Endodermal cell (in vitro differentiated cells): ENCODE results near the gene CEP295NL. TPM values are rescaled to one million over a fixed set of nuclear protein-coding genes. Genes with fewer than 3 reads are reported as not detected.
"Not testable (repeated sequence)": the region's sequence is repeated elsewhere in the genome, so short reads cannot be mapped to it uniquely, and the experiment has no call there.

Source experiments
- DNase-seq: peaks from one replicate; pipeline ENCODE4 v3.0.0-alpha.2; 2017
- H3K27ac ChIP-seq: 2 replicates; pipeline ENCODE4 v1.5.1; 2013; ENCODE audit warnings: mild to moderate bottlenecking, low read depth, low read length, moderate library complexity
- H3K27me3 ChIP-seq: 2 replicates; pipeline ENCODE4 v1.6.1; 2013; ENCODE audit warnings: mild to moderate bottlenecking, low read length, moderate library complexity; ENCODE audit not compliant: insufficient read depth, control insufficient read depth, poor library complexity, severe bottlenecking
- H3K36me3 ChIP-seq: 2 replicates; pipeline ENCODE4 v1.7.0; 2013; ENCODE audit warnings: mild to moderate bottlenecking, low read length, moderate library complexity; ENCODE audit not compliant: control insufficient read depth, insufficient read depth
- H3K4me1 ChIP-seq: one replicate; pipeline ENCODE4 v1.7.0; 2013; ENCODE audit warnings: low read length; ENCODE audit not compliant: control insufficient read depth, insufficient read depth
- H3K4me3 ChIP-seq: 2 replicates; pipeline ENCODE4 v1.5.1; 2013; ENCODE audit warnings: mild to moderate bottlenecking, low read length, moderate library complexity
- H3K9ac ChIP-seq: 2 replicates; pipeline ENCODE4 v1.6.1; 2013; ENCODE audit warnings: mild to moderate bottlenecking, low read length, moderate library complexity; ENCODE audit not compliant: poor library complexity, severe bottlenecking; ENCODE audit errors: extremely low read depth
- H3K9me3 ChIP-seq: 2 replicates; pipeline ENCODE4 v1.6.1; 2013; ENCODE audit warnings: mild to moderate bottlenecking, low read length, moderate library complexity; ENCODE audit not compliant: control insufficient read depth
- H3K27ac Mint-ChIP-seq: 2 replicates; pipeline ENCODE4 v1.8.0; 2020; ENCODE audit warnings: mixed read lengths
- H3K27me3 Mint-ChIP-seq: 2 replicates; pipeline ENCODE4 v1.8.0; 2021; ENCODE audit warnings: mild to moderate bottlenecking, mixed read lengths; ENCODE audit not compliant: insufficient read depth
- H3K36me3 Mint-ChIP-seq: 2 replicates; pipeline ENCODE4 v1.8.0; 2020; ENCODE audit warnings: low read depth, mixed read lengths
- H3K4me1 Mint-ChIP-seq: 2 replicates; pipeline ENCODE4 v1.8.0; 2020; ENCODE audit warnings: mixed read lengths
- H3K4me3 Mint-ChIP-seq: 2 replicates; pipeline ENCODE4 v1.8.0; 2020; ENCODE audit warnings: mild to moderate bottlenecking, moderate library complexity, mixed read lengths
- H3K9me3 Mint-ChIP-seq: 2 replicates; pipeline ENCODE4 v1.8.0; 2020; ENCODE audit warnings: mild to moderate bottlenecking, mixed read lengths
- WGBS, 2 experiments: methylation state at CpG; one replicate each; pipeline versions ENCODE4 v1.1.5 to v1.1.7; 2013; ENCODE audit warnings: missing lambda C conversion rate in 2 of 2, mixed read lengths in 1 of 2; ENCODE audit not compliant: insufficient coverage in 1 of 2, insufficient read length in 1 of 2; 5-methylcytosine and 5-hydroxymethylcytosine counted together
- total RNA-seq, 2 donors: library from RNA; stranded (reverse); fragmentation: NEBNext Ultra II Directional in 1 of 2; extraction: Animal tissue kit (Norgen Biotek cat#: 25700) in 1 of 2; gene quantifications; 2 replicates in 1 of 2; 3 replicates in 1 of 2; pipeline ENCODE4 v1.2.1, GENCODE V29; 2021
- TF ChIP-seq, protein P1 (sequence below): fragments of 200-600 bp; sonication (generic); conservative IDR thresholded peaks from 2 replicates; pipeline ENCODE4 v1.5.0; 2021; ENCODE audit warnings: antibody characterized with exemption, mild to moderate bottlenecking

CEP295NL gene
- total RNA-seq, 2 donors from 2014 or later: 0.97 to 2.2 TPM

DNA sequence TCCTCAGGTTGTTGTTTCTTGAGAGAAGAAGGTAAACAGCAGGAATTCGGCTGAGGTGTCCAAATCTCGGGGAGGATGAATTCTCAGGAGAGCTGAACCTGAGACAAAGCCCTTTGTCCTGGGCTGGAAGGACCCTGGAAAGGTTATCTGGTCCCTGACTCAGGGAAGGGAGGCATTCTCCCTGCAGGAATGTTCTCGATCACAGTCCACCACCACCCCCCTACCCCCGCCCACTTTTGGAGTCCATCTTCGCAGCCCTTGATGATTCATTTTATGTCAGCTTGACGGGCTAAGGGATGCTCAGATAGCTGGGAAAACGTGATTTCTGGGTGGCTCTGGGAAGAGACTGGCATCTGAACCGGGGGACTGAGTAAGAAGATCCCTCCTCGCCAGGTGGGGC is 1.4 kb upstream of the CEP295NL start:
- Histone ChIP-seq H3K4me1 (no peaks in the 10 kb centered on the region), H3K36me3 (no peaks in the 10 kb centered on the region), H3K4me3 (no peak overlapping the region), H3K9me3 (no peaks in the 10 kb centered on the region), H3K9ac (no peak overlapping the region), H3K27me3 (no peaks in the 10 kb centered on the region), H3K27ac (no peak overlapping the region)
- Mint-ChIP-seq H3K4me1 (peaks cover 8% of the 10 kb centered on the region), H3K27me3 (no peaks in the 10 kb centered on the region), H3K4me3 (no peak overlapping the region), H3K27ac (no peak overlapping the region), H3K9me3 (no peaks in the 10 kb centered on the region), H3K36me3 (peaks cover 8% of the 10 kb centered on the region)
- no peak for DNase-seq
- WGBS, 2 experiments: 87 to 88% methylated on average over 5 to 9 of the region's 9 CpGs
- TF ChIP-seq, protein P1, sequence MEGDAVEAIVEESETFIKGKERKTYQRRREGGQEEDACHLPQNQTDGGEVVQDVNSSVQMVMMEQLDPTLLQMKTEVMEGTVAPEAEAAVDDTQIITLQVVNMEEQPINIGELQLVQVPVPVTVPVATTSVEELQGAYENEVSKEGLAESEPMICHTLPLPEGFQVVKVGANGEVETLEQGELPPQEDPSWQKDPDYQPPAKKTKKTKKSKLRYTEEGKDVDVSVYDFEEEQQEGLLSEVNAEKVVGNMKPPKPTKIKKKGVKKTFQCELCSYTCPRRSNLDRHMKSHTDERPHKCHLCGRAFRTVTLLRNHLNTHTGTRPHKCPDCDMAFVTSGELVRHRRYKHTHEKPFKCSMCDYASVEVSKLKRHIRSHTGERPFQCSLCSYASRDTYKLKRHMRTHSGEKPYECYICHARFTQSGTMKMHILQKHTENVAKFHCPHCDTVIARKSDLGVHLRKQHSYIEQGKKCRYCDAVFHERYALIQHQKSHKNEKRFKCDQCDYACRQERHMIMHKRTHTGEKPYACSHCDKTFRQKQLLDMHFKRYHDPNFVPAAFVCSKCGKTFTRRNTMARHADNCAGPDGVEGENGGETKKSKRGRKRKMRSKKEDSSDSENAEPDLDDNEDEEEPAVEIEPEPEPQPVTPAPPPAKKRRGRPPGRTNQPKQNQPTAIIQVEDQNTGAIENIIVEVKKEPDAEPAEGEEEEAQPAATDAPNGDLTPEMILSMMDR: no peak

DNA sequence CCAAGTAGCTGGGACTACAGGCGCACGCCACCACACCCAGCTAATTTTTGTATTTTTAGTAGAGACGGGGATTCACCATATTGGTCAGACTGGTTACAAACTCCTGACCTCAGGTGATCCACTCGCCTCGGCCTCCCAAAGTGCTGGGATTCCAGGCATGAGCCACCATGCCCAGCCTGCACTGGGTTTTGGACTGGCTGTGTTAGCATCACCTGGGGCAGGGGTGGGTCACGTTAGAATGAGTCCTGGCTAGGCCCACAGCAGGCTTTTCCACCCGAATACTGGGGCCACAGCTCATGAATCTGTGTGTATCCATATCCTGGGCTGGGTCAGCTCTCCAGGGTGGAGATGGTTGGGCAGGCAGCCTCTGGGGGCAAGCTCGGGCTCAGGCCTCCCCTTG is 770 bp downstream of the CEP295NL start:
- not testable (repeated sequence) for H3K9ac ChIP-seq, H3K4me3 Mint-ChIP-seq, H3K9me3 ChIP-seq, H3K27me3 Mint-ChIP-seq, H3K4me1 ChIP-seq, H3K36me3 ChIP-seq, H3K4me1 Mint-ChIP-seq, H3K4me3 ChIP-seq, H3K9me3 Mint-ChIP-seq, DNase-seq, H3K27me3 ChIP-seq, H3K36me3 Mint-ChIP-seq
- H3K27ac Mint-ChIP-seq: peak overlapping the region; percentile 70
- H3K27ac ChIP-seq: peak overlapping the region; percentile 72
- WGBS, 2 experiments: 91 to 96% methylated on average over 4 to 8 of the region's 8 CpGs

DNA sequence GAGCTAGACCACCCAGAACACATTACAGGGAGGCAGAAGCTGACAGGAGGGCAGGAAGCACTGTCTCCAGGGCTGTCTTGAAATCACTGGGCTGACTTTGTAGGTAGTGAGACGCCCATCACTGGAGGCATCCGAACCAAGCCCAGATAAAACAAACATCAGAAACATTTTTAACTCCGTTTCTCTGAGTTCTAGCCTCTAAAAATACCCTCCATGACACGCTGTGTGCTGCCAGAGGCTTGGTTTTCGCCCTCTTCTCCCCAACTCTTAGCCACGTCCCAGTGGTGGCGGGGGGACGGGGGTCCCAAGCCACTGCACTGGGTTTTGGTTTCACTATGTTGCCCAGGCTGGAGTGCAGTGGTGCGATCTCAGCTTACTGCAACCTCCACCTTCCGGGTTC is 1.2 kb downstream of the CEP295NL start:
- H3K36me3 ChIP-seq: no peaks in the 10 kb centered on the region
- TF ChIP-seq, protein P1: no peak
- Mint-ChIP-seq H3K27ac (no peak overlapping the region), H3K27me3 (no peaks in the 10 kb centered on the region), H3K9me3 (no peaks in the 10 kb centered on the region), H3K4me3 (no peak overlapping the region), H3K36me3 (peaks cover 8% of the 10 kb centered on the region), H3K4me1 (peaks cover 5% of the 10 kb centered on the region)
- no peak overlapping the region for H3K4me3 ChIP-seq
- WGBS, 2 experiments: 95 to 98% methylated on average over 9 to 10 of the region's 10 CpGs
- no peak for DNase-seq
- H3K9ac ChIP-seq: no peak overlapping the region
- H3K4me1 ChIP-seq: no peaks in the 10 kb centered on the region
- no peaks in the 10 kb centered on the region for H3K9me3 ChIP-seq
- H3K27ac ChIP-seq: no peak overlapping the region
- H3K27me3 ChIP-seq: no peaks in the 10 kb centered on the region

DNA sequence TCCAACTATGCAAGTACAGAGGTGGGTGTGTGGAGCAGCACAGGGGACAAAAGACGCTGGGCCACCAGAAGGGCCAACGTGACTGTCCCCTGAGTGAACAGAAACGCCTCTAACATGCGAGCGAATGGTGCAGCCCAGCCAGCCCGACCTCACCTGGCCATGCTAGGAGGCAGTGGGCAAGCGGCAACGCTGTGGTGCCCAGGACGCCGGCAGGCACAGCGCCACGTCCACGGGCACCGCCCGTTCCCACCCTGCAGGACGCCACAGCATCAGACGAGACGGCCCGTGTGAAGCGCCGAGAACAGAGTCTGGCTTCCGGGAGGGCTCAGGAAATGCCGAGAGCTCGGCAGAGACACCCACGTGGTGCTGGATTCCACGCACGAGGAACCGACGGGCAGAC is 2.2 kb downstream of the CEP295NL start:
- DNase-seq: no peak

More for the DNA sequence above, 2.2 kb downstream of the CEP295NL start:
- H3K4me1 ChIP-seq: no peaks in the 10 kb centered on the region
- H3K4me3 ChIP-seq: no peak overlapping the region
- Mint-ChIP-seq H3K4me3 (no peak overlapping the region), H3K27ac (no peak overlapping the region), H3K9me3 (no peaks in the 10 kb centered on the region), H3K36me3 (peaks cover 8% of the 10 kb centered on the region), H3K4me1 (peaks cover 5% of the 10 kb centered on the region), H3K27me3 (no peaks in the 10 kb centered on the region)
- TF ChIP-seq, protein P1: no peak
- H3K27ac ChIP-seq: no peak overlapping the region
- no peaks in the 10 kb centered on the region for H3K36me3 ChIP-seq
- WGBS, 2 experiments: 92% methylated on average over 27 to 29 of the region's 29 CpGs
- H3K9ac ChIP-seq: no peak overlapping the region
- no peaks in the 10 kb centered on the region for H3K27me3 ChIP-seq
- no peaks in the 10 kb centered on the region for H3K9me3 ChIP-seq
